Measurements from ENCODE around the gene ZNF14. TPM values are rescaled to one million over a fixed set of nuclear protein-coding genes. Genes with fewer than 3 reads are reported as not detected.

ZNF14 gene
- total and polyA plus RNA-seq, 2 of the 4 experiments (the other 2 are of a cell fraction): 1.2 to 5.4 TPM

GRCh38 chr19:19743176-19743575 is 10.3 kb upstream of the ZNF14 start:
- Histone ChIP-seq H3K79me1 (ENCODE audit: low read depth in 1 of 2, low read length in 2 of 2) (no peaks in the 10 kb centered on the region), H3K9me1 (ENCODE audit: insufficient read depth, low read length) (no peaks in the 10 kb centered on the region), H3K23ac (ENCODE audit: low read depth, low read length) (no peak overlapping the region), H3K18ac (ENCODE audit: low read depth, low read length) (no peak overlapping the region), H2BK120ac (ENCODE audit: low read depth, low read length) (no peak overlapping the region), H3K27ac (ENCODE audit: insufficient read depth, low read length) (no peak overlapping the region), H2AK9ac (replicated peaks; ENCODE audit: low read depth, low read length, poor library complexity) (no peak overlapping the region), H3K27me3 (ENCODE audit: control insufficient read depth, insufficient read depth, low read length) (no peaks in the 10 kb centered on the region), H2AK5ac (ENCODE audit: low read depth, low read length) (no peak overlapping the region), H3K14ac (replicated peaks; ENCODE audit: low read depth, low read length) (no peak overlapping the region), H3K36me3 (ENCODE audit: control insufficient read depth, insufficient read depth, low read length) (no peaks in the 10 kb centered on the region), H3K9ac (ENCODE audit: low read depth, low read length) (no peak overlapping the region), H3K4me3 (ENCODE audit: insufficient read depth, low read depth, low read length) (no peak overlapping the region), H4K8ac (ENCODE audit: low read depth in 2 of 2, low read length in 2 of 2) (no peak overlapping the region), H4K20me1 (ENCODE audit: insufficient read depth, low read length) (no peaks in the 10 kb centered on the region), H2BK20ac (ENCODE audit: low read depth, low read length) (no peak overlapping the region), H2AFZ (replicated peaks; ENCODE audit: low read length, poor library complexity) (no peak overlapping the region), H4K91ac (ENCODE audit: insufficient read depth, low read depth, low read length) (no peak overlapping the region), H4K5ac (ENCODE audit: low read depth, low read length) (no peak overlapping the region), H3K4ac (ENCODE audit: low read depth, low read length) (no peak overlapping the region), H3K56ac (ENCODE audit: extremely low read depth, insufficient read depth, low read length) (no peak overlapping the region), H3K4me2 (ENCODE audit: low read depth, low read length) (no peak overlapping the region), H2BK5ac (ENCODE audit: low read depth, low read length, poor library complexity, severe bottlenecking) (no peak overlapping the region), H3K4me1 (ENCODE audit: control insufficient read depth, insufficient read depth, low read length) (no peaks in the 10 kb centered on the region), H2BK15ac (ENCODE audit: low read depth, low read length) (no peak overlapping the region), H3K9me3 (ENCODE audit: control insufficient read depth, insufficient read depth, low read length) (peaks cover 31% of the 10 kb centered on the region)
- 93% methylated on average over 2 of the region's 6 CpGs; no CpG with 5 or more reads in 1 of the 2 experiments for WGBS, 2 experiments (ENCODE audit: extremely low coverage in 2 of 2, insufficient read length in 1 of 2)
- POLR2A ChIA-PET (ENCODE audit: unreplicated experiment): no interaction called here
- dilution Hi-C loops (cut with HindIII; ENCODE audit: low sequenced_read_pairs, unreplicated experiment): no loop called here
- TF ChIP-seq RAD21 (IDR thresholded peaks at IDR 0.05; ENCODE audit: low read length) (no peak), RFX5 (IDR thresholded peaks at IDR 0.05; ENCODE audit: low read depth, low read length) (no peak), BHLHE40 (IDR thresholded peaks at IDR 0.05; ENCODE audit: low read depth, low read length) (no peak), POLR2A (IDR thresholded peaks at IDR 0.05; ENCODE audit: low read depth, low read length) (no peak), CTCF (conservative IDR thresholded peaks at IDR 0.05; ENCODE audit: low read depth, low read length) (no peak), CHD1 (IDR thresholded peaks at IDR 0.05; ENCODE audit: low read depth, low read length) (no peak)
- ATAC-seq (ENCODE audit: low read depth): no peak
- CTCF ChIA-PET: no interaction called here
- in situ Hi-C loops (cut with MboI; ENCODE audit: low sequenced_read_pairs): no loop called here
- intact Hi-C loops (cut with micrococcal nuclease): no loop called here
- no peak for DNase-seq
- no TSS peak for BruUV-seq (replicated peaks)
